ENCODE results near the gene CDH13.

The CDH13 gene

GRCh38 chr16:83328936-83329335 is 702.2 kb downstream of the CDH13 start:
- TF ChIP-seq, protein P1, sequence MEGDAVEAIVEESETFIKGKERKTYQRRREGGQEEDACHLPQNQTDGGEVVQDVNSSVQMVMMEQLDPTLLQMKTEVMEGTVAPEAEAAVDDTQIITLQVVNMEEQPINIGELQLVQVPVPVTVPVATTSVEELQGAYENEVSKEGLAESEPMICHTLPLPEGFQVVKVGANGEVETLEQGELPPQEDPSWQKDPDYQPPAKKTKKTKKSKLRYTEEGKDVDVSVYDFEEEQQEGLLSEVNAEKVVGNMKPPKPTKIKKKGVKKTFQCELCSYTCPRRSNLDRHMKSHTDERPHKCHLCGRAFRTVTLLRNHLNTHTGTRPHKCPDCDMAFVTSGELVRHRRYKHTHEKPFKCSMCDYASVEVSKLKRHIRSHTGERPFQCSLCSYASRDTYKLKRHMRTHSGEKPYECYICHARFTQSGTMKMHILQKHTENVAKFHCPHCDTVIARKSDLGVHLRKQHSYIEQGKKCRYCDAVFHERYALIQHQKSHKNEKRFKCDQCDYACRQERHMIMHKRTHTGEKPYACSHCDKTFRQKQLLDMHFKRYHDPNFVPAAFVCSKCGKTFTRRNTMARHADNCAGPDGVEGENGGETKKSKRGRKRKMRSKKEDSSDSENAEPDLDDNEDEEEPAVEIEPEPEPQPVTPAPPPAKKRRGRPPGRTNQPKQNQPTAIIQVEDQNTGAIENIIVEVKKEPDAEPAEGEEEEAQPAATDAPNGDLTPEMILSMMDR (IDR thresholded peaks at IDR 0.05; ENCODE audit: low read depth, low read length, missing control alignments) = no peak
- in situ Hi-C loops (cut with HindIII; ENCODE audit: low sequenced_read_pairs) = no loop called here
- no peak for DNase-seq (ENCODE audit: low read depth)
- H3K4me3 ChIP-seq (ENCODE audit: low read depth, low read length) = no peak overlapping the region

DNA sequence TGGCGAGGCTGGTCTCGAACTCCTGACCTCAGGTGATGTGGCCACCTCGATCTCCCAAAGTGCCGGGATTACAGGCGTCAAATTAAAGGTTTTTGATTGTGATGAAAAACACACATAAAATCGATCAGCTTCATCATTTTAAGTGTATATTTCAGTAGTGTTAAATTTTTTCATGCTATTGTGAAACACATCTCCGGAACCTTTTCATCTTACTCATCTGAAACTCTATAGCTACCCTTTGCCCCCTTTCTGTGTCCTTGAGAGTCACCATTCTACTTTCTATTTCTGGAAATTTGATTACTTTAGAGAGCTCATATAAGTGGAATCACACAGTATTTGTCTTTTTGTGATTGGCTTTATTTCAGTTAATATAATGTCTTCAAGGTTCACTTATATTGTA is 702.7 kb downstream of the CDH13 start:
- H3K4me3 ChIP-seq (ENCODE audit: low read depth, low read length) = no peak overlapping the region
- TF ChIP-seq, protein P1 (IDR thresholded peaks at IDR 0.05; ENCODE audit: low read depth, low read length, missing control alignments) = no peak
- no peak for DNase-seq (ENCODE audit: low read depth)
- in situ Hi-C loops (cut with HindIII; ENCODE audit: low sequenced_read_pairs) = no loop called here

DNA sequence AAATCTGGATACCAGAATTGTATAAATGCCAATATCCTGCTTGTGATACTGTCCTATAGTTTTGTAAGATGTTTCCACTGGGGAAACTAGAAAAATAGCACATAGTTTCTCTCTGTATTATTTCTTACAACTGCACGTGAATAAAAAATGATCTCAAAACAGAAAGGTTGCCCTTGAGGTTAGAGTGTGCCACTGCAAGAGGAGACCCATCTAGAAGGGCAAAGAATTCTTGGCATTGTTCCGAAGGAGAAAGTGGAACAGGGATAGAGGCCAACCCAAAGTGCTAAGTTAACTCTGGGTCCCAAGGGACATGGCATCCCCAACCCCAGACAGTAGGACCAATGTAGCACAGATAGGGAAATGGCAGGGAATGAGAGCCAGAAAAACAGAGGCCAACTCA is 703.5 kb downstream of the CDH13 start:
- in situ Hi-C loops (cut with HindIII; ENCODE audit: low sequenced_read_pairs) = no loop called here
- no peak for DNase-seq (ENCODE audit: low read depth)
- H3K4me3 ChIP-seq (ENCODE audit: low read depth, low read length) = no peak overlapping the region
- TF ChIP-seq, protein P1 (IDR thresholded peaks at IDR 0.05; ENCODE audit: low read depth, low read length, missing control alignments) = no peak

DNA sequence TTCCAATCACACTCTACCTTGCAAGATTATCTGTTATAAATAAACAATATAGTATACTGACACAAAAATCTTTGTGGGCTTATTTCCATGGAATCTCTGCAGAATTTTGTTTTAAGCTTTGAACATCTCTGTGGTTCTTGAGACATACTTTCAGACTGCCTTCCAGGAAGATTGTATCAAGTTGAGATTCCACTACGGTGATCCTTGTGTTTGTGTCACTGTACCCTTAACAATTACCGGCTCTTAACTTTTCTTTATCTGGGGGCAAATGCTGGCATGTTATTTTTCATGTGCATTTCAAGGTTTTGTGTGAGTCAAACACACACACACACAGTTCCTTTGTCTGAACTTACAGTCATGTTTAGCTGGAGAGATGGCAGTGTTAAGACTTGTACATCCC is 708.3 kb downstream of the CDH13 start:
- TF ChIP-seq, protein P1 (IDR thresholded peaks at IDR 0.05; ENCODE audit: low read depth, low read length, missing control alignments) = no peak
- in situ Hi-C loops (cut with HindIII; ENCODE audit: low sequenced_read_pairs) = no loop called here
- no peak for DNase-seq (ENCODE audit: low read depth)
- H3K4me3 ChIP-seq (ENCODE audit: low read depth, low read length) = no peak overlapping the region

- in situ Hi-C loops (cut with HindIII; ENCODE audit: low sequenced_read_pairs) = no loop called here
- DNase-seq (ENCODE audit: low read depth) = peak; percentile 42
Observed at GRCh38 chr16:83336603-83337002, 709.8 kb downstream of the CDH13 start.

DNA sequence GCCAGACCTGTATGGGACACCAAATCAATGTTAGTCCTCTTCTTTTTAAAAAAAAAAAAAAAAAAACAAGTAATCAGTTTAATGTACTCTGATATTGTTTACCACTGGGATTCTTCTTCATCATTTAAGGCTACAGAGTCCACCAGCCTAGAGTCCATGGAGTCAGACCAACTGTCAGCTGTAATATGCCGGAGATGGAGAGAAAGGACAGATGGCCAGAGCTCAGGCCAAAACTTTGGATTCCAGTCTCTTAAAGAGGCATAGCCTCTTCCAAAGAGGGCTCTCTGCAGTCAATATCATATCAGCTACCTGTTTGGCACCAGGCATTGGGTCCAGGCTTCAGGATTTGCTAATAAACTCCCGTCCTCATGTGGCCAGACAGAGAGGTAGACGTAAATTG is 711.4 kb downstream of the CDH13 start:
- DNase-seq (ENCODE audit: low read depth) = no peak
- in situ Hi-C loops (cut with HindIII; ENCODE audit: low sequenced_read_pairs) = no loop called here
- no peak overlapping the region for H3K4me3 ChIP-seq (ENCODE audit: low read depth, low read length)
- TF ChIP-seq, protein P1 (IDR thresholded peaks at IDR 0.05; ENCODE audit: low read depth, low read length, missing control alignments) = no peak

More at GRCh38 chr16:83336603-83337002, 709.8 kb downstream of the CDH13 start:
- no peak overlapping the region for H3K4me3 ChIP-seq (ENCODE audit: low read depth, low read length)
- TF ChIP-seq, protein P1 (IDR thresholded peaks at IDR 0.05; ENCODE audit: low read depth, low read length, missing control alignments) = no peak

GRCh38 chr16:83338941-83339340 is 712.2 kb downstream of the CDH13 start:
- in situ Hi-C loops (cut with HindIII; ENCODE audit: low sequenced_read_pairs) = no loop called here
- no peak for DNase-seq (ENCODE audit: low read depth)
- H3K4me3 ChIP-seq (ENCODE audit: low read depth, low read length) = no peak overlapping the region
- TF ChIP-seq, protein P1 (IDR thresholded peaks at IDR 0.05; ENCODE audit: low read depth, low read length, missing control alignments) = no peak
